Measurements from ENCODE around the gene TTLL13. TPM values are rescaled to one million over a fixed set of nuclear protein-coding genes. Genes with fewer than 3 reads are reported as not detected.
"Not testable (repeated sequence)": the region's sequence is repeated elsewhere in the genome, so short reads cannot be mapped to it uniquely, and the experiment has no call there.

Gene TTLL13
- total and polyA plus RNA-seq, 7 donors, result 0.03 to 0.69 (median 0.08) TPM; not detected in 2

DNA sequence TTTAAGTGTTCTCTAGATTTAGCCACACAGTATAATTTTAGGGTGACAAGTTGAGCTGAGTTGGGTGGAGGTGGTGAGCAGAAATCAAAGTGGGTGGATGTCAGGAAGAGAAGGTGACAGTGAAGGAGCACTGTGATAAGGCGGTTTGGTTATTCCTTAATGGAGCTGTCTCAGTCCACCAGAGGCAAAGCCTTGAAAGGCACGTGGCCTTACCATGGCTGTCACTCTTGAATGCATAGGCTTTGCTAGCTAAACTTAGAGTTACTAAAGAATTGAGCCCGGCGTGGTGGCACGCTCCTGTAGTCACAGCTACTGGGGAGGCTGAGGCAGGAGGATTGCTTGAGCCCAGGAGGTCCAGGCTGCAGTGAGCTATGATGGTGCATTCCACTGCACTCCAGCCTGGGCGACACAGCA, 560 bp upstream of the TTLL13 start:
- Histone ChIP-seq H3K4me1 (peaks cover 8% of the 10 kb centered on the region), H3K4me3 (peak overlapping the region; percentile 74), H3K36me3 (ENCODE audit: insufficient read depth in 1 of 2, low read depth in 1 of 2) (no peaks in the 10 kb centered on the region), H3K9me3 (no peaks in the 10 kb centered on the region), H3K27me3 (ENCODE audit: insufficient read depth in 3 of 3, low read length in 2 of 3) (no peaks in the 10 kb centered on the region), H3K27ac (no peak overlapping the region)
- intact Hi-C loops (cut with DNase I), result no loop called here
- no peak for DNase-seq
- no peak for TF ChIP-seq CTCF (IDR thresholded peaks at IDR 0.05)
- WGBS, 3 donors, result 66 to 77% (median 68%) methylated on average over 6 of the region's 6 CpGs
- peak in 2 of 4 donors; percentile 7 to 16 for ATAC-seq

DNA sequence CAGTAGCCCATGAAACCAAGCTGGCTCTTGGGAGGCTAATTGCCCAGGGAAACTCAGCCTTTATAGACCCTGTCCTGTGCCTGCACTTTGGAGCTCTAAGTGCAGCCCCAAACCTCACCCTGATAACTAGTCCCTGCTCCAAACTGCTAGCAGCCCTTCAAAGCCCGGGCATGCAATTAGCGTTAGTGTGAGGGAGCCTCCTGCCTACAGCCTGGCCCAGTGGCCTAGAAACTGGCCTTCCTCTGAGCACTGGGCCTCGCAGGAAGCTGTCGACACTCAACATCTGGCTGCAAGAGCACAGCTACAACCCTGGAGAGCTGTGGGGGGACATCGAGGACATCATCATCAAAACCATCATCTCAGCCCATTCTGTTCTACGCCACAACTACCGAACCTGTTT, 8.4 kb downstream of the TTLL13 start:
- 68 to 77% (median 75%) methylated on average over 7 of the region's 7 CpGs for WGBS, 3 donors
- Histone ChIP-seq H3K27ac (no peak overlapping the region), H3K4me1 (no peaks in the 10 kb centered on the region), H3K9me3 (no peaks in the 10 kb centered on the region), H3K27me3 (ENCODE audit: insufficient read depth in 3 of 3, low read length in 2 of 3) (no peaks in the 10 kb centered on the region), H3K36me3 (ENCODE audit: insufficient read depth in 1 of 2, low read depth in 1 of 2) (no peaks in the 10 kb centered on the region), H3K4me3 (no peak overlapping the region)
- DNase-seq (no peak), ATAC-seq (no peak)
- TF ChIP-seq CTCF (IDR thresholded peaks at IDR 0.05), result no peak
- intact Hi-C loops (cut with DNase I), result no loop called here

GRCh38 chr15:90259524-90259923, 10.2 kb downstream of the TTLL13 start:
- no peaks in the 10 kb centered on the region for H3K9me3 ChIP-seq
- no peak for TF ChIP-seq CTCF (IDR thresholded peaks at IDR 0.05)
- H3K27me3 ChIP-seq (ENCODE audit: insufficient read depth in 3 of 3, low read length in 2 of 3), result no peaks in the 10 kb centered on the region
- no peak overlapping the region for H3K27ac ChIP-seq
- 86 to 92% (median 89%) methylated on average over 5 of the region's 5 CpGs for WGBS, 3 donors
- H3K4me1 ChIP-seq, result peaks cover 7% of the 10 kb centered on the region
- H3K36me3 ChIP-seq (ENCODE audit: insufficient read depth in 1 of 2, low read depth in 1 of 2), result no peaks in the 10 kb centered on the region
- DNase-seq (no peak), ATAC-seq (no peak)
- intact Hi-C loops (cut with DNase I), result no loop called here
- H3K4me3 ChIP-seq, result no peak overlapping the region

DNA sequence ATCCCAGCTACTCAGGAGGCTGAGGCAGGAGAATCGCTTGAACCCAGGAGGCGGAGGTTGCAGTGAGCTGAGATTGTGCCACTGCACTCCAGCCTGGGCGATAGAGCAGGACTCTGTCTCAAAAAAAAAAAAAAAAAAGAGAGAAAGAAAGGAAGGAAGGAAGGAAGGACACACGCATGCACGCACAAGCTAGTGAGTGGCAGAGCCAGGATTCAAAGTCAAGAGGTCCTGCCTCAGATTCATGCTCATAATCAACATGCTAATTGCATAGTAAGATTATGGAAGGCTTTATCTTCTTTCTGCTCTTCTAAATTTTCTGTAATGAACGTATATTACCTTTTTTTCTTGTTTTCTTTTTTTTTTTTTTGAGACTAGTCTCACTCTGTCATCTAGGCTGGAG, 11.4 kb downstream of the TTLL13 start:
- DNase-seq; H3K27me3 ChIP-seq (ENCODE audit: insufficient read depth in 3 of 3, low read length in 2 of 3); intact Hi-C loops (cut with DNase I); ATAC-seq; H3K9me3 ChIP-seq; H3K4me3 ChIP-seq; H3K36me3 ChIP-seq (ENCODE audit: insufficient read depth in 1 of 2, low read depth in 1 of 2); H3K27ac ChIP-seq: not testable (repeated sequence)
- WGBS, 3 donors, result 76 to 81% (median 80%) methylated on average over 3 to 5 of the region's 6 CpGs
- peaks cover 10% of the 10 kb centered on the region for H3K4me1 ChIP-seq

GRCh38 chr15:90261811-90262210, 12.5 kb downstream of the TTLL13 start:
- Histone ChIP-seq H3K36me3 (ENCODE audit: insufficient read depth in 1 of 2, low read depth in 1 of 2) (peaks cover 0 to 2% of the 10 kb centered on the region in 2 donors), H3K4me3 (no peak overlapping the region), H3K9me3 (no peaks in the 10 kb centered on the region), H3K27me3 (ENCODE audit: insufficient read depth in 3 of 3, low read length in 2 of 3) (no peaks in the 10 kb centered on the region), H3K27ac (no peak overlapping the region), H3K4me1 (peaks cover 13% of the 10 kb centered on the region)
- intact Hi-C loops (cut with DNase I), result no loop called here
- ATAC-seq (no peak), DNase-seq (no peak)
- TF ChIP-seq CTCF (IDR thresholded peaks at IDR 0.05), result no peak
- WGBS, 3 donors, result 70 to 77% (median 77%) methylated on average over 5 of the region's 5 CpGs

Measured in psoas muscle (tissue), 8 donors.